ENCODE results near the gene SLC25A38.

The SLC25A38 gene

GRCh38 chr3:39344746-39345344 is 38.3 kb upstream of the SLC25A38 start:
- TF ChIP-seq, protein P1, sequence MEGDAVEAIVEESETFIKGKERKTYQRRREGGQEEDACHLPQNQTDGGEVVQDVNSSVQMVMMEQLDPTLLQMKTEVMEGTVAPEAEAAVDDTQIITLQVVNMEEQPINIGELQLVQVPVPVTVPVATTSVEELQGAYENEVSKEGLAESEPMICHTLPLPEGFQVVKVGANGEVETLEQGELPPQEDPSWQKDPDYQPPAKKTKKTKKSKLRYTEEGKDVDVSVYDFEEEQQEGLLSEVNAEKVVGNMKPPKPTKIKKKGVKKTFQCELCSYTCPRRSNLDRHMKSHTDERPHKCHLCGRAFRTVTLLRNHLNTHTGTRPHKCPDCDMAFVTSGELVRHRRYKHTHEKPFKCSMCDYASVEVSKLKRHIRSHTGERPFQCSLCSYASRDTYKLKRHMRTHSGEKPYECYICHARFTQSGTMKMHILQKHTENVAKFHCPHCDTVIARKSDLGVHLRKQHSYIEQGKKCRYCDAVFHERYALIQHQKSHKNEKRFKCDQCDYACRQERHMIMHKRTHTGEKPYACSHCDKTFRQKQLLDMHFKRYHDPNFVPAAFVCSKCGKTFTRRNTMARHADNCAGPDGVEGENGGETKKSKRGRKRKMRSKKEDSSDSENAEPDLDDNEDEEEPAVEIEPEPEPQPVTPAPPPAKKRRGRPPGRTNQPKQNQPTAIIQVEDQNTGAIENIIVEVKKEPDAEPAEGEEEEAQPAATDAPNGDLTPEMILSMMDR (IDR thresholded peaks at IDR 0.05), result no peak

GRCh38 chr3:39346785-39347585 is 36.2 kb upstream of the SLC25A38 start:
- TF ChIP-seq, protein P1 (IDR thresholded peaks at IDR 0.05), result no peak

- TF ChIP-seq, protein P1 (IDR thresholded peaks at IDR 0.05), result no peak
These were observed 35.6 kb upstream of the SLC25A38 start for GRCh38 chr3:39347586-39347876.

DNA sequence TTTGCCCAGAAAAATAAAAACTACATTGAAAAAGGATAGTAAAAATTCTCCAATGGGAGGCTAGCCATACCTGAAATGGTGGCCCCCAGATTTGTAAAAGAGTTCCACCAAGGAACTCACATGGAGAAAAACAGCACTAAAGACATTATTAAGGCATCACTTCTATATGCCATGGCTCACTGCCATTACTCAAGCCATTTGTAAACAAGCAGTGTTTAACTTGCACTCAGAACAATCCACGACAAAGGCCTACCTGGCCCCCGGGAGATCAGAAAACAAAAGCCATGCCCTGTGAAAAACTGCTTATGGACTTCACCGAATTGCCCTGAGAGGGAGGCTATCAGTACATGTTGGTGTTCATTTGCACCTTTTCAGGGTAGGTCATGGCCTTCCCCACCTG is 34.1 kb upstream of the SLC25A38 start:
- TF ChIP-seq, protein P1 (IDR thresholded peaks at IDR 0.05), result no peak

GRCh38 chr3:39350714-39351113 is 32.5 kb upstream of the SLC25A38 start:
- TF ChIP-seq, protein P1 (IDR thresholded peaks at IDR 0.05), result no peak

- TF ChIP-seq, protein P1 (IDR thresholded peaks at IDR 0.05), result no peak
These were observed 24.8 kb upstream of the SLC25A38 start for GRCh38 chr3:39358333-39358732.

GRCh38 chr3:39361252-39361927 is 21.8 kb upstream of the SLC25A38 start:
- TF ChIP-seq, protein P1 (IDR thresholded peaks at IDR 0.05), result no peak
